Measurements from ENCODE around the gene DNA2.

- TF ChIP-seq, protein P1, sequence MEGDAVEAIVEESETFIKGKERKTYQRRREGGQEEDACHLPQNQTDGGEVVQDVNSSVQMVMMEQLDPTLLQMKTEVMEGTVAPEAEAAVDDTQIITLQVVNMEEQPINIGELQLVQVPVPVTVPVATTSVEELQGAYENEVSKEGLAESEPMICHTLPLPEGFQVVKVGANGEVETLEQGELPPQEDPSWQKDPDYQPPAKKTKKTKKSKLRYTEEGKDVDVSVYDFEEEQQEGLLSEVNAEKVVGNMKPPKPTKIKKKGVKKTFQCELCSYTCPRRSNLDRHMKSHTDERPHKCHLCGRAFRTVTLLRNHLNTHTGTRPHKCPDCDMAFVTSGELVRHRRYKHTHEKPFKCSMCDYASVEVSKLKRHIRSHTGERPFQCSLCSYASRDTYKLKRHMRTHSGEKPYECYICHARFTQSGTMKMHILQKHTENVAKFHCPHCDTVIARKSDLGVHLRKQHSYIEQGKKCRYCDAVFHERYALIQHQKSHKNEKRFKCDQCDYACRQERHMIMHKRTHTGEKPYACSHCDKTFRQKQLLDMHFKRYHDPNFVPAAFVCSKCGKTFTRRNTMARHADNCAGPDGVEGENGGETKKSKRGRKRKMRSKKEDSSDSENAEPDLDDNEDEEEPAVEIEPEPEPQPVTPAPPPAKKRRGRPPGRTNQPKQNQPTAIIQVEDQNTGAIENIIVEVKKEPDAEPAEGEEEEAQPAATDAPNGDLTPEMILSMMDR (IDR thresholded peaks at IDR 0.05) = no peak
- no peak for TF ChIP-seq POLR2AphosphoS5 (IDR thresholded peaks at IDR 0.05; ENCODE audit: insufficient read depth in 1 of 2, low read depth in 1 of 2)
These were observed 28.8 kb downstream of the DNA2 start for GRCh38 chr10:68442971-68443370.

Data from vagina (tissue), 2 donors.